GM08714 (cell line): ENCODE results near the gene CYLC2.

ENCODE experiments used
- H3K4me3 ChIP-seq: fragments of 200-500 bp; sonication (Bioruptor generic); 2 replicates; pipeline ENCODE4 v1.5.1; 2014; ENCODE audit warnings: mild to moderate bottlenecking, low read length, inconsistent platforms
- ZNF274 ChIP-seq: IDR thresholded peaks from 2 replicates; pipeline ENCODE4 v1.6.1; 2012; ENCODE audit warnings: mild to moderate bottlenecking, low read depth, low read length

CYLC2 gene

DNA sequence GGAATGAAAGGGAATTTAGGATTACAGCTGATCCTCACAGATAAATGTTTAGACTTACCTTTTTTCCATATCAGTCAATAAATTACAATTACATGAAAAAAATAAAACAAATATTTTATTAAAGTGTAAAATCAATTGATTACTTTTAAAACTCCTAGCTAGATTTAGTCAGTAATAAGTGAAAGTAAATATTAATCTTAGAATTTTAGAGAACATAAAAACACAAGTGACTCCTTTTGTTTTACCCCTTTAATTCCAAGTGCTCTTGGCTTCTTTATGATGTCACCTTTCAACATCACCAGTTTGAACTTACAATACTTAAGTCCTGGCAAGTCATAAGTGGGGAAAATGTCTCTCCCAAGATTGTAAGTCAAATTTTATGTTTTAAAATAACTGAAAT is at the start of gene CYLC2:
TSS of gene CYLC2 (plus strand) at position 301 of the 400 bp plus-strand sequence. CDS start at position 349, 48 bp downstream.
- no peak within 1 kb of the TSS for H3K4me3 ChIP-seq
- no peak for TF ChIP-seq ZNF274

DNA sequence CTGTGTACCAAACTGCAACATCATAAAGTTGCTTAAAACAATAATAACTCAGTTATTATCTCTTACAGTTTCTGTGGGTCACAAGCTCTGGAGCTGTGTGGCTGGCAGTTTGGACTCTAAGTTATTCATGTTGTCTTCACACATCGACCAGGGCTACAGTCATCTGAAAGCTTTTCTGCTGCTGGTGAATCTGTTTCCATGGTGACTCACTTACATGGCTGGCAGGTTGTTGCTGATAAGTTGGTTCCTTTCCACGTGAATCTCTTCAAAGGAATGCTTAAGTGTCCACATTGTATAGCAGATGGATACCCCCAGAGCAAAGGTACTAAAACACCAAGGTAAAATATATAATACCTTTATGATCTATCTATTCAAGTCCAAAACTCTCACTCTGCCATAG is 44.8 kb upstream of the CYLC2 start:
- TF ChIP-seq ZNF274, result no peak
- no peak overlapping the region for H3K4me3 ChIP-seq

GRCh38 chr9:102966999-102967398 is 28.1 kb upstream of the CYLC2 start:
- no peak for TF ChIP-seq ZNF274
- H3K4me3 ChIP-seq, result no peak overlapping the region

DNA sequence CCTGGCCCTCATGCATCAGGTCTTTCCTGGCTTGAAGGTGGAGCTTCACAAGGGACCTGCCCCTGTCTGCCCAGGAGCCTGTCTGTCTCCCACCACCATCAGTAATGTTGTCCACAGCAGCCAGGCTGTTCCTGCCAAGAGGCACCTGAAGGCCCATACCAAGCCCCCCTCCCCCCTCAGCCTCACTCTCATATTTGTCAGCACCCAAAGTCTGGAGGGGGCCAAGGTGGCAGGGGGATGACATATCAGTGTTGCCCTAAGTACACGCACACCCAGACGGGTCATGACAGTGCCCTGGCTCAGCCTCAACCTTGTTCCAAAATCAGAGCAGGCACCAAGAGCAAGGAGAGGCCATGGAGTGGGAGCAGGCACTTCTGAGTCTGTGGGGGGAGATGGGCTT is 27.2 kb upstream of the CYLC2 start:
- no peak for TF ChIP-seq ZNF274
- no peak overlapping the region for H3K4me3 ChIP-seq

DNA sequence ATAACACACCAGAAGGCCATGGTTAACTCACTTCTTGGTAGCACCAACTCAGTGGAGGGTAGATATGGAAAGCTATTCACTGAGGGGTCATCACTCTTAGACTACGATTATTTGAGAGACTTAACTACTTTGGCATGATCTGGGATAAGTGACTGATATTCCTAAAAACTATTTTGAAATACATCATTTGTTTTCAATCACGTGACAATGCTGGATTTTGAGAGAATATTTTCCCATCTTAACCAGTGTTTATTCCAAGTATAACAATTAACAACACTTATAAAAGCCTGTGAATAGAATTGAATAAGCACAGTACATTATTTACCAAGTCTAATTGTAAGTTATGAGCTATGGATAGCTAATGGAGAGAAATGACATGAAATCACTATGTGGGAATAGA is 22.4 kb upstream of the CYLC2 start:
- TF ChIP-seq ZNF274, result no peak
- no peak overlapping the region for H3K4me3 ChIP-seq

DNA sequence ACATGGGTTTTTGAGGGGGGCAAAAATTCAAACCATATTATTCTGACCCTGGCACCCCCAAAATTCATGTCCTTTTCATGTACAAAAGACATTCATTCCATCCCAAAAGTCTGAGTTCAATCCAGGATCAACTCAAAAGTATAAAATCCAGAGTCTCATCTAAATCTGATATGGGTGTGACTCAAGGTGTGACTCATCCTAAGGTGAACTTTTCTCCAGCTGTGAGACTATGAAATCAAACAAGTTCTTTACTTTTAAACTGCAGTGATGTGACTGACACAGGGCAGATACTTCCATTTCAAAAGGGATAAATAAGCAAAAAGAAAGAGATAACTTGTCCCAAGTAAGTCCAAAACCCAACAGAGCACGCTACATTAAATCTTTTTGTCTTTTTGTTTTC is 20.6 kb upstream of the CYLC2 start:
- H3K4me3 ChIP-seq, result no peak overlapping the region
- no peak for TF ChIP-seq ZNF274

DNA sequence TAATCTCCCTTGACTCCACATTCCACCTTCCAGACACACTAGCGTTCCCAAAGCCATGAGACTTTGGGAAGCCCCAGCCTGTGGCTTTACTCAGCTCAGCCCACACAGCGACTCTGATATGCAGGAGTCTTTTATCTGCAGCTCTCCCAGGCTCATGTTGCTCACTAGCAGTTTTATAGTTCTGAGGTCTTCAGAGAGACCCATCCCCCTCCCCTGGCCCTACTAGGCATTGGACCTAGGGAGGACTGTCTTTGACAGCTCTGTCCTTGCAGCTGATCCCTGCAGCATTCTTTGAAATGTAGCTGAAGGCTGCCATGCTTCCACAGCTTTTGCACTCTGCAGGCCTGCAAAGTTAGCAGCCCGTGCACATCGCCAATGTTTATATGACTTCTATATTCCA is 19.9 kb upstream of the CYLC2 start:
- no peak overlapping the region for H3K4me3 ChIP-seq
- TF ChIP-seq ZNF274, result no peak

- no peak for TF ChIP-seq ZNF274
- no peak overlapping the region for H3K4me3 ChIP-seq
Observed at GRCh38 chr9:102985162-102985895, 9.8 kb upstream of the CYLC2 start.

DNA sequence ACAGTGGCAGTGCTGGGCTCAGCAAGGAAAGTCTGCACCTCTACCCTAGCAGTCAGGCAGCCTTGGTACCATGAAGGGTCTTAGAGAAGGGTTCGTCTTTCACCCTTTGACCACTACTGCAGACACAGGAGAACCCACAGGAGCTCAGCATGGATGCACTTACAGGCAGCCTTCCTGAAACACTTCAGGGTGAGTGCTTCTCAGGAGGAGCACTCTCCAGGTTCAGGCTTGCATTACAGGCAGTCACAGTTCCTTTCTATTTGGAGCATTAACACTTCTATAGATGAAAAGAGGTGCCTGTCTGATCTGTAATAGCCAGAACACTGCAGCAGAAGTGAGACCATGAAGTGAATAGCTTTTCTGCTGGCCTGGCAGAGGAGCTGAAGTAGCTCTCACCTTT is 8.7 kb upstream of the CYLC2 start:
- TF ChIP-seq ZNF274, result no peak
- no peak overlapping the region for H3K4me3 ChIP-seq

DNA sequence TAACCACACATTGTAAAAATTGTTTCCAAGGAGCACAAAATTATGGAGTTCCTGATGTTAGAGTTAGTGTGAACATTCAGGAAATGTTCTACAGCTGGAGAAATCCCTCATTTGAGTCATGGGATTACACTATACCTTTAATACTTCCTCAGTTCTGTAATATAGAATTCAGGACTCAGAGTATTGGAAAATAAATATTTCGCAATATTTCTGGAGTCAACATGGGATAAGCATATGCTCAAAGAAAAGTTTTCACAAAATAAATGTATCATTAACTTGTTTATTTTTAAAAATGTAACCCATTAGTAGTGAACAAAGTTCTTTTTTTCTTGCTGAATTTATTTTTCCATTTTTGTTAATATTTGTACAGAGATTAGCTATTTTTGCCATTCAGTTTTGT is 8.6 kb downstream of the CYLC2 start:
- no peak for TF ChIP-seq ZNF274
- H3K4me3 ChIP-seq, result no peak overlapping the region

GRCh38 chr9:103014242-103014641 is 19.1 kb downstream of the CYLC2 start:
- no peak for TF ChIP-seq ZNF274

DNA sequence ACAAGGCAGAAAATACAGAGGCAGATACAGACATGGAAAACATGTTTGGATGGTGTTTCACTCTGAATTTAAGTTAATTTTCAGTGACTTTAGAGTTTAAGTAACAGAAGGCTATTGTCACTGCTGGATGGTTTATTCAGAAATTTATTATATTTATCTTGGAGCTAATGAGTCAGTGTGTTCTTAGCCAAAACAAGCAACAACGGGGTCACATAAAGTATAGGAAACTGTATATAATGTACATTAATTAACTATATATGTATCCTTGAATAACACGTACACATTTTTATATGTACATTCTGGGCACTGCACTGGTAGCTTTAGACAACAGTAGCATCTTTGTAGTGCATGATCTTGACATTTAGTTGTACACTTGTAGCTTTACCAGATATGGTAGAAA is 30.7 kb downstream of the CYLC2 start:
- no peak for TF ChIP-seq ZNF274
- H3K4me3 ChIP-seq, result no peak overlapping the region

More at GRCh38 chr9:103014242-103014641, 19.1 kb downstream of the CYLC2 start:
- no peak overlapping the region for H3K4me3 ChIP-seq

DNA sequence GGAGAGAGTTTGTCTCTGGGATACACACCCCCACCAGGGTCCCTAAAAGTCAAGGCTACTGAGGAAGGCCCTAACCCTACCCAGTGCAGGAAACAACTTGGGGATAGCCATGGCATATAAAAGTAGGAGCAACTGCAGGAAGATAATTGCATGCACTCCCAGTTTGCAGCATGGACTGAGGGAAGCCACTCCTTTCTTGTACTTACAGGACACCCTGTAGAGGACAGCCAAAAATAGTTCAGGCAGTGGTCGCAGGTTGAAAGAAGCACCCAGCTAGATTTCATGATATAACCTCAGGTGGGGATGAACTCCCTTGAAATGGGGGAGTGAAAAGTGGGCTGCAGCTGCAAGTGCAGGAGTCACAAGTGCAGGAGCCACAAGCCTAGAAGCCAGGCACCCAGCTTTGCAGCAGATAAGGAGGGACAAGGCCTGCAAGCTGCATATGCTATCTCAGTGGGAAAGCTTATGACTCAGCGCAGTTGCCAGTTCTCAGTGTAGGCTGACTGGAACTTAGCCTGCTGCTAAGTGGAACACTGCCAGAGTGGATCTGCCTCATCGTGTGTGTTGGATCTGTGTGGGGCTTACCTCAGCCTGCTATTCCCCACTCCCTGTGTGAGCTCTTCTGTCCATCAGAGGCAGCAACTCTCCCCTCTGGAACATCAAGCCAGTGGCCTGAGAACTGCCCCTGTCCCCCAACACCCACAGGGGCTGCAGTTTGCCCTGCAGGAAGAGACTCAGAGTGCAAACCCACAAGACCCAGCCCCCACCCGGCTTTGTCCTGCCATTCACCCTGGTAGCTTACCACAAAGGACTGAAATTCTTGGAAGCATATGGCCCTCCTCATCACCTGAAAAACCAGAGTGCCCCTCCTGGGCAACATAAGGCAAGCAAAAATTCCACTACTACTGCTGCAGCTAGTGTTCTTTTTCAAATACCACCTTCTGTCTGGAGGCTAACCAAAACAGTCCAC is 42.7 kb downstream of the CYLC2 start:
- no peak overlapping the region for H3K4me3 ChIP-seq
- TF ChIP-seq ZNF274, result no peak

DNA sequence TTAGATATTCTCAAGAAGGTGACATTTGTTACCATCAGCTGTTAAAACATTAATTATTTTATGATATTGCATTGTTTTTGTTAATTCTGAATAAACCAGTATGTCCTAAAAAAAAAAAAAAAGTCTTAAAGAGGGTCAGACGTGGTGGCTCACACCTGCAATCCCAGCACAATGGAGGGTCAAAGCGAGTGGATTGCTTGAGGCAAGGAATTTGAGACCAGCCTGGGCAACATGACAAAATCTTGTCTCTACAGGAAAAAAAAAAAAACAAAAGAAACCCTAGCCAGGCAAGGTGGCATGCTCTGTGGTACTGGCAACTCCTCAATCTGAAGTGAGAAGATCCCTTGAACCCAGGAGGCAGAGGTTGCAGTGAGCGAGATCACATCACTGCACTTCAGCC is 46.8 kb downstream of the CYLC2 start:
- H3K4me3 ChIP-seq, result no peak overlapping the region
- TF ChIP-seq ZNF274, result no peak
